Mesendoderm (in vitro differentiated cells): ENCODE data around the gene ITGA1.

Experiments used
- DNase-seq: peaks from one replicate; pipeline ENCODE4 v3.0.0; 2013
- H2AK5ac ChIP-seq: 2 replicates; pipeline ENCODE4 v1.6.1; 2013; ENCODE audit warnings: low read length, inconsistent platforms
- H2BK120ac ChIP-seq: 2 replicates; pipeline ENCODE4 v1.6.1; 2013; ENCODE audit warnings: low read depth, mild to moderate bottlenecking, low read length, moderate library complexity, mixed read lengths
- H2BK15ac ChIP-seq: replicated peaks from 2 replicates; pipeline ENCODE4 v1.6.1; 2013; ENCODE audit warnings: low read depth, mild to moderate bottlenecking, moderate library complexity
- H2BK5ac ChIP-seq: 2 replicates; pipeline ENCODE4 v1.6.1; 2013; ENCODE audit warnings: low read length, inconsistent platforms
- H3K18ac ChIP-seq: 2 replicates; pipeline ENCODE4 v1.6.1; 2013; ENCODE audit warnings: mild to moderate bottlenecking, low read length, mixed read lengths
- H3K23ac ChIP-seq: one replicate; pipeline ENCODE4 v1.6.1; 2013; ENCODE audit warnings: low read length
- H3K27ac ChIP-seq: 2 replicates; pipeline ENCODE4 v1.5.1; 2013; ENCODE audit warnings: low read depth, mild to moderate bottlenecking, inconsistent platforms, low read length, moderate library complexity
- H3K27me3 ChIP-seq: 2 replicates; pipeline ENCODE4 v1.6.1; 2013; ENCODE audit warnings: low read length, control low read depth, mild to moderate bottlenecking, inconsistent platforms; ENCODE audit not compliant: insufficient read depth, poor library complexity
- H3K36me3 ChIP-seq: 2 replicates; pipeline ENCODE4 v1.6.1; 2013; ENCODE audit warnings: low read length, inconsistent platforms; ENCODE audit not compliant: control insufficient read depth, insufficient read depth
- H3K4ac ChIP-seq: one replicate; pipeline ENCODE4 v1.6.1; 2013; ENCODE audit warnings: low read depth, mild to moderate bottlenecking, low read length, moderate library complexity
- H3K4me1 ChIP-seq: 2 replicates; pipeline ENCODE4 v1.6.1; 2013; ENCODE audit warnings: low read depth, low read length, inconsistent platforms; ENCODE audit not compliant: control insufficient read depth
- H3K4me2 ChIP-seq: 2 replicates; pipeline ENCODE4 v1.6.1; 2013; ENCODE audit warnings: low read length
- H3K4me3 ChIP-seq: 2 replicates; pipeline ENCODE4 v1.5.1; 2013; ENCODE audit warnings: mild to moderate bottlenecking, low read length
- H3K56ac ChIP-seq: one replicate; pipeline ENCODE4 v1.6.1; 2013; ENCODE audit warnings: low read length
- H3K79me1 ChIP-seq: 2 replicates; pipeline ENCODE4 v1.6.1; 2013; ENCODE audit warnings: low read length, inconsistent platforms
- H3K79me2 ChIP-seq: 2 replicates; pipeline ENCODE4 v1.6.1; 2013; ENCODE audit warnings: mild to moderate bottlenecking, low read length; ENCODE audit not compliant: control insufficient read depth, insufficient read depth
- H3K9ac ChIP-seq: 2 replicates; pipeline ENCODE4 v1.6.1; 2013; ENCODE audit warnings: low read length, inconsistent platforms
- H4K5ac ChIP-seq: one replicate; pipeline ENCODE4 v1.6.1; 2013; ENCODE audit warnings: low read length
- H4K8ac ChIP-seq: one replicate; pipeline ENCODE4 v1.6.1; 2013; ENCODE audit warnings: low read depth, mild to moderate bottlenecking, control low read depth, low read length, moderate library complexity
- WGBS: extraction: QIAGEN DNeasy Blood & Tissue Kit; methylation state at CpG from one replicate; pipeline ENCODE4 v1.1.7; 2013; ENCODE audit warnings: low lambda C conversion rate, missing lambda C conversion rate; ENCODE audit not compliant: insufficient coverage; ENCODE audit errors: extremely low coverage; 5-methylcytosine and 5-hydroxymethylcytosine counted together

The ITGA1 gene

DNA sequence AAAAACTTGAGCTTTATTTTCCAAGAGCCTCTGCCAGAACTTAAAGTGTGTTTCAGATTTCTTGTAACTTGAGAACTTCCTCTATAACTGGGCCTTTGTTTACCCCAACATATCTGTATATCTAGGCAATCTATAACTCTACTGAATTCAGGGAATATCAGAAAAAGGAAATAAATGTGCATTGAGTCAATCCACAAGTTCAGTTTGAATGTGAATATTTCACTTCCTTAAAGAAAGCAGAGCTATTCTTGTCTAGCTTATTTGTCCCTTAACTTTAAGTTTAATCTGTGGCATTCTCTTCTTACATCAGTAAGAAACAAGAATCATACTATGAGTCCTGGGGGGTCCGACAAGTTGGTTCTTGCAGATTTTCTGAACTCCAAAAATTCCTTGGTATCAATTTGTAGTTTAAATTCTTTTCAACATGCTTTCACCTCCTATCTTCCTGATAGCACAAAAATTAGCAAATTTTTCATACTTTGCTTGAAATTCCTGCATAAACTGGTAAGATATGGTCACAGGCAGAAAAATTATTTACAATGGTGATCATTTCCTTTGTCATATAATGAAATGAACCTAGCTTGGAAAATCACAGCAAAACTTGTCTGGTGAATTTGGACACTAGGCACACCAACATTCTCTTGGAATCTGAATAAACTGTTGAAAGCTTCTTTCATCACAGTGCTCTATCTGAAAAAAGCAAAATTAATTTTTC lies 19.8 kb upstream of the ITGA1 start:
- H4K8ac ChIP-seq: no peak overlapping the region
- WGBS: no CpG with 5 or more reads among the region's 1 CpG
- no peaks in the 10 kb centered on the region for H3K36me3 ChIP-seq
- no peak overlapping the region for H3K4me3 ChIP-seq
- no peak overlapping the region for H3K27ac ChIP-seq
- no peak overlapping the region for H2BK5ac ChIP-seq
- no peaks in the 10 kb centered on the region for H3K4me1 ChIP-seq
- H3K79me1 ChIP-seq: no peaks in the 10 kb centered on the region
- no peak overlapping the region for H3K9ac ChIP-seq
- no peak overlapping the region for H4K5ac ChIP-seq
- no peak overlapping the region for H3K4ac ChIP-seq
- no peaks in the 10 kb centered on the region for H3K27me3 ChIP-seq
- no peak overlapping the region for H3K23ac ChIP-seq
- H2AK5ac ChIP-seq: no peak overlapping the region
- no peak overlapping the region for H3K18ac ChIP-seq
- no peak for DNase-seq
- H3K79me2 ChIP-seq: no peaks in the 10 kb centered on the region
- no peak overlapping the region for H2BK15ac ChIP-seq
- H3K4me2 ChIP-seq: no peak overlapping the region
- no peak overlapping the region for H2BK120ac ChIP-seq
- no peak overlapping the region for H3K56ac ChIP-seq

DNA sequence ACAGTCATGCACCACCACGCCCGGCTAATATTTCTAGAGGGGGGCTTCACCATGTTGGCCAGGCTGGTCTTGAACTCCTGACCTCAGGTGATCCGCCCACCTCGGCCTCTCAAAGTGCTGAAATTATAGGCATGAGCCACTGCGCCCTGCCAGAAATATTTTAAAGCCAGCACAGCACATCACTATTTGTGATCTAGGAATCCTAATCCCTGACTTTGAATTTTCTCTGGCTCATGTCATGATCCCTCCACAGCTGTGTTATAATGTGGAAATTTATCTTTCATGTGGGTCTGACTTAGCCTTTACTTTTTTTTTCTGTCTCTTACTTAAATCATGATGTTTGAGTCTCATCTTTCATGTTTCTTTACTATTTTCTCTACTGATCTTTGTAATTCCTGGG lies 18.7 kb upstream of the ITGA1 start:
- Histone ChIP-seq H2BK15ac (no peak overlapping the region), H3K56ac (no peak overlapping the region), H4K8ac (no peak overlapping the region), H3K23ac (no peak overlapping the region), H3K4me2 (no peak overlapping the region), H2BK5ac (no peak overlapping the region), H3K27ac (no peak overlapping the region), H3K36me3 (no peaks in the 10 kb centered on the region), H3K79me2 (no peaks in the 10 kb centered on the region), H3K4me3 (no peak overlapping the region), H3K27me3 (no peaks in the 10 kb centered on the region), H2BK120ac (no peak overlapping the region), H3K79me1 (no peaks in the 10 kb centered on the region), H2AK5ac (no peak overlapping the region), H3K9ac (no peak overlapping the region), H3K4ac (no peak overlapping the region), H3K4me1 (no peaks in the 10 kb centered on the region), H4K5ac (no peak overlapping the region), H3K18ac (no peak overlapping the region)
- no CpG with 5 or more reads among the region's 5 CpGs for WGBS
- no peak for DNase-seq

DNA sequence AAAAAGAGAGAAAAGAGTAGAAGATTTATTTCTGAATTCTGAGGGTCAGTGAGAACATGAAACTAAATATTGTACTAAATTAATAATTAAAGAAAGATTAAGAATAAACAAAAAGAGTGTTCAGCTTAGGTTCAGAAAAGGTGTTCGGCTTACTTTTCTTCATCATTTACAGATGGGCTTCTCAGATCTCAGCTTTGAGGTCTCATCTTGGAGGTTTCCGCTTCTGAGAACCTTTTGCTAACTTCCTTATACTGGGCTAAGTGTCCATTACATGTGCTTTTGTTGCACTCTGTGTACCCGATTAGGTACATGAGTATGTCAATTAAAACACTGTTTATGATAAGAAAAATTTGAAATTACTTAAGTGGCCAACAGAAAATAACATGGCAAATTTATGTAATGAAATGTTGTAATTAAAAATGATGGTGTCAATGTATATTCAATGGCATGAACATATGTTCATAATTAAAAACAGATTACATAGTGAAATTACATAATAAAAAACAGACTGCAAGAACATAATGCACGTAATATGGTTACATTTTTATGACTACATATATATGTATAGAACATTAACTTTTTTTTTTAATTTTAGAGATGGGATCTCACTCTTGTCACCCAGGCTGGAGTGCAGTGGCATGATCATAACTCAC lies 17.3 kb upstream of the ITGA1 start:
- Histone ChIP-seq H4K8ac (no peak overlapping the region), H3K56ac (no peak overlapping the region), H3K4me1 (no peaks in the 10 kb centered on the region), H2AK5ac (no peak overlapping the region), H3K18ac (no peak overlapping the region), H2BK15ac (no peak overlapping the region), H3K27me3 (no peaks in the 10 kb centered on the region), H3K4me2 (no peak overlapping the region), H3K79me2 (no peaks in the 10 kb centered on the region), H3K36me3 (no peaks in the 10 kb centered on the region), H3K9ac (no peak overlapping the region), H3K79me1 (no peaks in the 10 kb centered on the region), H3K23ac (no peak overlapping the region), H3K27ac (no peak overlapping the region), H4K5ac (no peak overlapping the region), H2BK5ac (no peak overlapping the region), H3K4ac (no peak overlapping the region), H3K4me3 (no peak overlapping the region), H2BK120ac (no peak overlapping the region)
- no CpG with 5 or more reads among the region's 4 CpGs for WGBS
- no peak for DNase-seq

DNA sequence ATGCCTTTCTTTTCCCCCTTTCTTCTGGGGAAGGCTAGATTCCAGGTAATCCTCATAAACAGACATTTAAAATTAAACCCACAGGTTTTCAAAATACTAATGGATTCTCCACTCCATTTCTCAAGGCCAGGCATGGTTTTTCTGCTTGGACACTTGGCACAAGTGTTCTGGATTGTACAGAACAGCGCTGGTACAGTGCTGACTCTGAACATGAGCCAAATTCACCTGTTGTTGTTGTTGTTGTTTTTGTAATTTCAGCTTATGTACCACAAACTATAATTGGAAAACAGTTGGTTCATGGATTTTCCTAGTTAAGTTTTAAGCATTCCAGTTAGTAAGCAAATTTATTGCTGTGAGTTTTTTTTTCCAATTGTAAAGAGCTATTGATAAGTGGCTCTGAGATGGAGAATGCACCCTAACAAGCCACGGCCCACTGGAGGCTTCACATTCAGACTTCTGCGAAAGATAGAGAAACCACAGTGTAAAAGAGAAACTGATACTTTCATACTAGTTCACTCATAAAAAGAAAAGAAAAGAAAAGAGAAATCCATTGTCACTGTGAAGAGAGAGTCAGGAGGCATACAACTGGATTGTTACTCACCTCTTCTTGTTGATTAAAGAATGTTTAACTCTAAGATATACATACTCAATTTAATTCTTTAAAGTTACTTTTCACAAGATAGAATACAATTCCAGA lies 16.2 kb upstream of the ITGA1 start:
- Histone ChIP-seq H3K4me2 (no peak overlapping the region), H4K5ac (no peak overlapping the region), H3K23ac (no peak overlapping the region), H3K18ac (no peak overlapping the region), H2AK5ac (no peak overlapping the region), H2BK15ac (no peak overlapping the region), H3K27ac (no peak overlapping the region), H3K4me1 (no peaks in the 10 kb centered on the region), H3K4ac (no peak overlapping the region), H3K56ac (no peak overlapping the region), H3K79me2 (no peaks in the 10 kb centered on the region), H2BK120ac (no peak overlapping the region), H3K9ac (no peak overlapping the region), H3K36me3 (no peaks in the 10 kb centered on the region), H4K8ac (no peak overlapping the region), H3K27me3 (no peaks in the 10 kb centered on the region), H3K79me1 (no peaks in the 10 kb centered on the region), H2BK5ac (no peak overlapping the region), H3K4me3 (no peak overlapping the region)
- DNase-seq: no peak
- no CpG with 5 or more reads among the region's 3 CpGs for WGBS

DNA sequence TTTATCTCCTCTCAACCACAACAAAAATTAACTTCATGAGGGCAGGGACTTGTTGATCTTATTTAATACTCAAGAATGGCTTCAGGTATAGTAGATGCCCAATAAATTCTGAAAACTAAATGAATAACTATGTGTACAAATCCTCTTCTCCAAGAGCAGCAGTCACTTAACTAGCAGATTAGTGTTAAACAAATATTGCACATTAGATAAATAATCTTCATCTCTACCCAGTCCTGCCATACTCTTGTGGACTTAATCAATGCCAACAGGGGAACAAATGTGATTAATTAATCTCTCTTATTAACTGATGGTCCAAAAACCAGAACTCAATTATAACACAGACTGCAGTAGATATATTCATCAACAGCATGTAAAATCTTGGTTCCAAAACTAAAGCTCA lies 15.0 kb upstream of the ITGA1 start:
- no peaks in the 10 kb centered on the region for H3K79me2 ChIP-seq
- no peak overlapping the region for H2BK5ac ChIP-seq
- H3K27me3 ChIP-seq: no peaks in the 10 kb centered on the region
- no peak overlapping the region for H3K27ac ChIP-seq
- no peak overlapping the region for H4K5ac ChIP-seq
- H3K56ac ChIP-seq: no peak overlapping the region
- H2BK120ac ChIP-seq: no peak overlapping the region
- H3K4me1 ChIP-seq: no peaks in the 10 kb centered on the region
- no peaks in the 10 kb centered on the region for H3K36me3 ChIP-seq
- H3K23ac ChIP-seq: no peak overlapping the region
- no peak overlapping the region for H3K18ac ChIP-seq
- H2AK5ac ChIP-seq: no peak overlapping the region
- H3K4ac ChIP-seq: no peak overlapping the region
- no peak overlapping the region for H4K8ac ChIP-seq
- no peak for DNase-seq
- no peaks in the 10 kb centered on the region for H3K79me1 ChIP-seq
- H3K4me2 ChIP-seq: no peak overlapping the region
- no peak overlapping the region for H3K4me3 ChIP-seq
- H3K9ac ChIP-seq: no peak overlapping the region
- H2BK15ac ChIP-seq: no peak overlapping the region
